ENCODE results near the gene SBF2.
"Not testable (repeated sequence)": the region's sequence is repeated elsewhere in the genome, so short reads cannot be mapped to it uniquely, and the experiment has no call there.

Gene SBF2

GRCh38 chr11:10122326-10123197, 171.5 kb downstream of the SBF2 start:
- DNase-seq, result peak in 1 of 51 donors; percentile 2

- DNase-seq, result no peak
These were observed 175.2 kb downstream of the SBF2 start for GRCh38 chr11:10118865-10119264.

- DNase-seq, result no peak
These were observed 176.2 kb downstream of the SBF2 start for GRCh38 chr11:10117709-10118351.

GRCh38 chr11:10116588-10116987, 177.4 kb downstream of the SBF2 start:
- no peak for DNase-seq

GRCh38 chr11:10114593-10115404, 179.2 kb downstream of the SBF2 start:
- DNase-seq, result no peak

DNA sequence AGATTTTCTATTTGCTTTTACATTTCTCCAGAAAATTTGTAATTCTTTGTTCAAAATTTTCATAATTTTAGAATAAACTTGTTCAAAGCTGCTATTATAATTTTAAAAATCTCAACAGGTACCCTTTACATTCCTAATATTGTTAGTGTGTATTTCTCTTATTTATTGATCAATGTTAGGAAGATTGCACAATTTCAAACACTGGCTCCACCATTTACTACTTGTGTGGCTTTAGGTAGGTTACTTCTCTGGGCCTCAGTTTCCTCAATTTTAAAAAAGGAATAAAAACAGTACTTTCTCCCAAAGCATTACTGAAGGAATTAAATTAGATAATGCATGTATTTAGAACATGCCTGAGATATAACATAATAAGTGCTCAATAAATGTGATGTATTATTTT, 180.2 kb downstream of the SBF2 start:
- DNase-seq, result no peak

- no peak for DNase-seq
These were observed 184.2 kb downstream of the SBF2 start for GRCh38 chr11:10109806-10110205.

DNA sequence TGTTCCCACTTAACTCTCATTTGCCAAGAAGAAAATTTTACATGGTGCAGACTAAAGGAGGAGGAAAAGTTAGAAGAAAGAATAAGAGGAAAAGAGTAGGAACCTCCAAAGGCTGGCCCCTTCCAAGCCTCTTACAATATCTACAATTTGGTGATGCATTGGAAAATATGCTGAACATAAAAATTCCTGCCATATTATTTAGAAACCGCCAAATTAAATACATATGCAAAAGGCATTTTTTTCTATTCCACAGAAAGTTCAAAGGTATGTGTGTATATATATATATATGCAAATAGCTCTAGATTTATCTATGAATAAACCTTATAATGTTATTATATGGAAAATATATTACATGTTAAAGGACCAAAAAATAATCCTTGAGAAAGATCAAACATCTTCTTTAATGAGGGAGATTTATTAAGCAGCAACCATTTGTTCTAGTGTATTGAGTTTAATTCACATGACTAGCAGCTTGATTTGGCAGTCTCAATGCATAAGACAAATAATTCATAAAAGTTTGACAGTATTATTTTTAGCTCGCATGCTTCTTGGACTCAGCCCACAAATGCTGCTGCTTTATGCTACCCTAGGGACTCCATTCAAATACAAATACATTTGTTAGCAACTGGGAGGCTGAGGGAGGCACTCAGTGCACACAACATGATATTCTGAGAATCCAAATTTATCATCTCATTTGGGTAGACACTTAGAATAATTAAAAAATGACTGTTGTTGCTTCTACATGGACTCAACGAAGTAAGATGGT, 184.9 kb downstream of the SBF2 start:
- no peak for DNase-seq

GRCh38 chr11:10107497-10107896, 186.5 kb downstream of the SBF2 start:
- DNase-seq, result no peak

- no peak for DNase-seq
These were observed 196.4 kb downstream of the SBF2 start for GRCh38 chr11:10097615-10098014.

DNA sequence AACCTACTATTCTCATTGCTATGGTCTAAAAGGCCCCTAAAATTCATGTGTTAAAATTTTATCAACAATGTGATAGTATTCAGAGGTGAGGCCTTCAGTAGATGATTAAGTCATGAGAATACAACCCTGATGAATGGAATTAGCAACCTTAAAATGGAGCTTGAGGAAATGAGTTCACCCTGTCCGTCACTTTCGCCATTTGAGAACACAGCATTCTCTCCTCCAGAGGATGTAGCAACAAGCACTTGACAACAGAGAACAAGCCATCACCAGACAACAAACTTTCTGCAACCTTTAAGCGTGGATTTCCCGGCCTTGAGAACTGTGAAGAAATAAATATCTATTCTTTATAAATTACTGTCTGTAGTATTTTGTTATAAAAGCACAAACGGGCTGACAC, 197.0 kb downstream of the SBF2 start:
- DNase-seq, result no peak

DNA sequence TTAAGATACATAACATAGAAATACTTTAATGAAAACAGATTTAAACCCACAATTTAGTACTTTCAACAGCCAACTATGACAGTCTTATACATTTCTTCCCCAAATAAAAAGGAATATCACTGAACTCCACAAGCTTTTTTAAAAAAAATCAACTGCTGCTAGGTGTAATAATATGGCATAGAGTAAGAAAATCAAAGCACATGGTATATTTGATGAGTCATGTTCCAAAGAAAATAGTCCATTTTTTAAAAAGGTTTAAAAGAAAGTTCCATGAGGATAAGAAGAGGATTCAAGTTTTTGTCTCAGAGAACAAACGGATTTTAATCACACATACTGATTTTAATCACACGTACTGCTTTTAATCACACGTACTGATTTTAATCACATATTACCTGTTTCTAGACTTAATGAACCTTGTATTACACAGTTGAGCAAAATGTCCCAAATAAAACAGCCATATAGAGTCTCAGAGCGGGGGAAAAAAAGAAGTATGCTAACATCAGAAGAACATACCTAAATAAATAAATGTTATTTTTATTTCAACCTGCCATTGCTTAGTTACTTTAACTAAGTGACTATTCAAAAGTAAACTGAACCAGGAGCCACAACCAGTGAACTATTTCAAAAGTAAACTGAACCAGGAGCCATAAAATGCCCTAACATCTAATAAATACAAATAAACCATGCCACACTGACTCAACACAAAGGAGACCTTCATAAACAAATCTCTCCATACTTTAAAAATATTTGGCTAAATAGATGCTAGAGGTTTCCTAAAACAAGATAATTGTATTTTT, 198.4 kb downstream of the SBF2 start:
- no peak for DNase-seq

DNA sequence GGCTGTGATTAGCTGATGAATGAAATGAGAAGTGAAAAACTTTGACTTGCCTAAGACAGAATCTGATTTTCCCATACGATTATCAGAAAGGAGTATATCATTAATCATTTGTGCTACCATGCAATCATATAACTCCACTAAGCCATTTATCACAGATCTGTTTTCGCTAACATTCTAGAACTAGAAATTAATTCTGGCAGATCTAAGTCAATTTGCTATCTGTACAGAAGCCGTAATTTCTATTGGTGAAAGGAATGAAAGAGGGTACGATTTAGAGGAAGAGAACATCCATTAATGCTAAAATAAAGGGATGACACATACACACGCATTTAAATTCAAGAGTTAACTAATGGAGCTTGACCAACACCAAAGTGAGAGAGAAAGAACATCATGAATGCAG, 201.6 kb downstream of the SBF2 start:
- DNase-seq, result no peak

- DNase-seq, result no peak
These were observed 202.5 kb downstream of the SBF2 start for GRCh38 chr11:10091314-10092045.

DNA sequence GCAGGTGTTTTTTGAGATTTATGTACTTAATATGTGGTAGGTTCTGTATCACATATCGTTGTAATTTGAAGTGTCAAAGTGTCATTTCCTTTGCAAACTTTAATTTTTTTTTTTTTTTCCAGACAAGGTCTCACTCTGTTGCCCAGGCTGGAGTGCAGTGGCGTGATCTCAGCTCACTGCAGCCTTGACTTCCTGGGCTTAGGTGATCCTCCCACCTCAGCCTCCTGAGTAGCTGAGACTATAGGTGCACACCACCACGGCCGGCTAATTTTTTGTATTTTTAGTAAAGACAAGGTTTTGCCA, 206.1 kb downstream of the SBF2 start:
- not testable (repeated sequence) for DNase-seq

DNA sequence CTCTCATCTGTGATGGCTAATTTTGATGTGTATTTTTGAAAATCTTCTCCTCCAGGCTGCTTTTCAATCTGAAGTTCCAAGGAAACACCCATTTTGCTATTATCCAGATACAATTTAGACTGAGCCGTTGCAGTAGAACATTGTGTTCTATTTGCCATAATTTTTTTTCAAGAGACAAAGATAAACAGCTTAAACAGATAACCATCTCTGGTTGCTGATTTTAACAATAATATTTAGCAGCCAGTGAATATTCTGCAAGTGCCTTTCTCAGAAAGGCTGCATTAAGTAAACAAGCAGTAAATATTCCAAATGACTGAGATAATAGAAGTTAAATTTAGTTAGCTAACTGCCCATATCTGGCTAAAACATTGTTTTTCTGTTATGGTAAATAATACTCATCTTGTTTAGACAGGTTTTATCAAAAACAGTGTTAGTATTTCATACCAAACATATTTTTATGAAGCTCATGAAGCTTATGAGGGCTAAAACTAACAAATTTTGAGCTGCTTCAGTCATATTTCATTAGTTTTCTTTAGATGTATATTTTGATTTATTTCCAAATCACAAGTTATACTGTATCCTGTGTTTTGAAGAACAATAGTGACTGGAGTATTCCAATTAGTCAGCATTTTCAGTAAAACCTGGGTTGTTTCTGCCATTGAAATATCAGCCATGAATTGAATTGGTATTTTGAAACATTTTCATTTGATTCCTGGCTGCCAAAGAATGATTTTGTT, 206.7 kb downstream of the SBF2 start:
- DNase-seq, result no peak

DNA sequence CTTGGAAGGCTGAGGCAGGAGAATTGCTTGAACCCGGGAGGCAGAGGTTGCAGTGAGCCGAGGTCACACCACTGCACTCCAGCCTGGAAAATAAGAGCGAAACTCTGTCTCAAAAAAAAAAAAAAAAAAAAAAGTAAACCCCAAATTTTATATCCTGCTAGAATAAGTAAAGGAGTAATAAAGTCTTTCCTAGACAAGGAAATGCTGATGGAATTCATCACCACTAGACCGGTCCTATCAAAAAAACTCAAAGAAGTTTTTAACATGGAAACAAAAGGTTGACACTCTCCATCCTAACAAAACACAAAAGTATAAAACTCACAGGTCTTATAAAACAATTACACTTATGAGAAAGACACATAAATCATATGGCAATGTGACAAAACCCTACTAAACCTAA, 213.9 kb downstream of the SBF2 start:
- no peak for DNase-seq

GRCh38 chr11:10076458-10077141, 217.4 kb downstream of the SBF2 start:
- peak in 10 of 51 donors; percentile 3 to 17 (median 6) for DNase-seq

DNA sequence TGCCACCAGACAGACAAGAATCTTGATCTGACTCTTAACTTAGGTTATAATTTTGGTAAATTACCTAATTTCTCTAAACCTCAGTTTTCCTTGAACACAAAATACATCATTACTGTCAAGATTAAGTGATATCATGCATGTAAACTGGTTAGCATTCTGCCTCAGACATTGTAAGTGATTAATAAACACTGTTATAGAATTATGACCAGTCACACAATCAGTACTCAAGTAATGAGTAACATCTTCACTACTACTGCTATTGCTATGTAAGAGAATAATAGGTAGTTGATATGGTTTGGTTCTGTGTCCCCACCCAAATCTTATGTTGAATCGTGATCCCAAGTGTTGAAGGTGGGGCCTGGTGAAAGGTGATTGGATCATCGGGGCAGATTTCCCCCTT, 218.9 kb downstream of the SBF2 start:
- no peak for DNase-seq
